GM12878 (cell line): ENCODE data around the gene ITGA11. TPM values are rescaled to one million over a fixed set of nuclear protein-coding genes. Genes with fewer than 3 reads are reported as not detected.

Experiments
- ATAC-seq: fragments of 200-7000 bp; cut with Tn5 transposase; 3 replicates; pipeline ENCODE4 v1.9.1; 2020; ENCODE audit warnings: mild to moderate bottlenecking, moderate library complexity
- BruUV-seq: library from RNA; stranded (reverse); fragments of 400-500 nt; replicated peaks from 2 replicates; lab custom pipeline; 2021; lab: Mats Ljungman, UMichigan
- CTCF ChIA-PET: fragments of 300-600 bp; sonication (Branson Sonifier 250); formaldehyde crosslinking; extraction: SDS; loops from one replicate; lab custom pipeline; 2021; ENCODE audit warnings: inconsistent platforms; lab: Yijun Ruan, JAX
- POLR2A ChIA-PET: fragments of 350-600 bp; formaldehyde crosslinking; extraction: SDS; loops from one replicate; lab custom pipeline; 2021; ENCODE audit warnings: inconsistent platforms; lab: Charles Lee
- RAD21 ChIA-PET: fragments of 300-600 bp; sonication (Branson Sonifier 250); formaldehyde crosslinking; loops from one replicate; lab custom pipeline; 2023; ENCODE audit warnings: antibody characterized with exemption; ENCODE audit not compliant: unreplicated experiment; lab: Charles Lee
- SMC1A ChIA-PET: fragments of 300-600 bp; sonication (Branson Sonifier 250); formaldehyde crosslinking; loops from one replicate; lab custom pipeline; 2023; ENCODE audit not compliant: unreplicated experiment, uncharacterized antibody; lab: Charles Lee
- DNase-seq: peaks from one replicate; pipeline ENCODE4 v3.0.0-alpha.2; 2011; ENCODE audit warnings: low read depth, low spot score
- FAIRE-seq: peaks from 3 replicates; lab custom pipeline; 2011; peaks lifted over from hg19 to GRCh38; lab: Jason Lieb, UNC
- H2AFZ ChIP-seq: 2 replicates; pipeline ENCODE4 v1.6.0; 2011; ENCODE audit warnings: low read depth, low read length, control low read depth; ENCODE audit not compliant: control insufficient read depth
- H3K27ac ChIP-seq: 2 replicates; pipeline ENCODE4 v1.5.1; 2011; ENCODE audit warnings: control low read depth; ENCODE audit not compliant: control insufficient read depth, insufficient read depth
- H3K27me3 ChIP-seq, 2 experiments: replicated peaks in 1 of 2; 2 replicates each; pipeline versions ENCODE4 v1.6.0 to v1.6.1; 2011; ENCODE audit warnings: low read length in 1 of 2; ENCODE audit not compliant: control insufficient read depth in 2 of 2, insufficient read depth in 2 of 2
- H3K36me3 ChIP-seq, 2 experiments: 2 replicates each; pipeline ENCODE4 v1.5.1; 2011; ENCODE audit warnings: low read length in 1 of 2; ENCODE audit not compliant: control insufficient read depth in 2 of 2, insufficient read depth in 2 of 2
- H3K4me1 ChIP-seq: 2 replicates; pipeline ENCODE4 v1.6.1; 2011; ENCODE audit warnings: mild to moderate bottlenecking, low read length, moderate library complexity, mixed read lengths; ENCODE audit not compliant: control insufficient read depth, insufficient read depth
- H3K4me2 ChIP-seq: 2 replicates; pipeline ENCODE4 v1.6.0; 2011; ENCODE audit warnings: control low read depth; ENCODE audit not compliant: control insufficient read depth, insufficient read depth
- H3K4me3 ChIP-seq: fragments of 200-600 bp; sonication (generic); 2 replicates; pipeline ENCODE4 v1.5.1; 2016
- H3K79me2 ChIP-seq: 2 replicates; pipeline ENCODE4 v1.6.0; 2011; ENCODE audit warnings: low read length; ENCODE audit not compliant: control insufficient read depth, insufficient read depth
- H3K9ac ChIP-seq: 2 replicates; pipeline ENCODE4 v1.8.0; 2011; ENCODE audit warnings: low read length, control low read depth, mixed read lengths; ENCODE audit not compliant: control insufficient read depth, insufficient read depth
- H3K9me3 ChIP-seq: replicated peaks from 3 replicates; pipeline ENCODE4 v1.5.1; 2011; ENCODE audit warnings: mild to moderate bottlenecking, low read length; ENCODE audit not compliant: control insufficient read depth, insufficient read depth
- H4K20me1 ChIP-seq: 2 replicates; pipeline ENCODE4 v1.6.0; 2011; ENCODE audit not compliant: control insufficient read depth, insufficient read depth
- CHD2 ChIP-seq: IDR thresholded peaks from 2 replicates; pipeline ENCODE4 v1.6.1; 2011; ENCODE audit warnings: low read depth, low read length, improper control_type of control experiment, borderline replicate concordance
- NKRF ChIP-seq: fragments of 450-650 bp; conservative IDR thresholded peaks from 2 replicates; pipeline ENCODE4 v1.6.1; 2017; ENCODE audit warnings: mild to moderate bottlenecking, moderate library complexity
- SUZ12 ChIP-seq: fragments of 200-600 bp; sonication (generic); IDR thresholded peaks from one replicate; pipeline ENCODE4 v1.6.1; 2018; ENCODE audit warnings: antibody characterized with exemption, mild to moderate bottlenecking; ENCODE audit not compliant: unreplicated experiment
- ZZZ3 ChIP-seq: IDR thresholded peaks from 2 replicates; pipeline ENCODE4 v1.6.1; 2011; ENCODE audit warnings: low read depth; ENCODE audit not compliant: control insufficient read depth, insufficient read length
- WGBS: methylation state at CpG from one replicate; pipeline ENCODE4 v1.1.6; 2016; ENCODE audit warnings: low lambda C conversion rate; ENCODE audit not compliant: insufficient replicate concordance, insufficient coverage; ENCODE audit errors: missing lambda C conversion rate; 5-methylcytosine and 5-hydroxymethylcytosine counted together
- in situ Hi-C: fragments of 300-500 bp; cut with MboI; formaldehyde crosslinking; loops from 9 replicates; pipeline ENCODE4 v1.14.3; 2018; ENCODE audit warnings: mixed read lengths
- intact Hi-C: fragments of 100-400 bp; cut with micrococcal nuclease; formaldehyde crosslinking; loops from one replicate; pipeline ENCODE4 v1.14.2; 2022; ENCODE audit not compliant: unreplicated experiment
- polyA plus RNA-seq, 11 experiments: library from polyadenylated mRNA; depleted of rRNA in 4 of 11; unstranded in 6 of 11; stranded (reverse) in 5 of 11; fragments of >200 nt; fragmentation: Nextera tagmentation in 4 of 11; fragmentation: Illumina TruSeq in 1 of 11; extraction: Ambion mirVana in 4 of 11; extraction: Trizol in 1 of 11; gene quantifications; 1 replicate in 1 of 11; 2 replicates in 10 of 11; pipeline versions ENCODE4 v1.2.1 to v1.2.3, GENCODE V29; 2011 to 2016; ENCODE audit warnings: inconsistent platforms in 2 of 11, missing spikeins in 2 of 11, low read depth in 1 of 11
- total RNA-seq, 4 experiments: library from RNA; depleted of rRNA in 3 of 4; stranded (reverse); fragments of >200 nt in 3 of 4; fragmentation: Illumina TruSeq in 1 of 4; extraction: Trizol in 1 of 4; gene quantifications; 2 replicates each; pipeline versions ENCODE4 v1.2.1 to v1.2.3, GENCODE V29; 2013 to 2021
- TF ChIP-seq, protein P1 (sequence below): IDR thresholded peaks from 2 replicates; pipeline ENCODE4 v1.6.1; 2012; ENCODE audit warnings: improper control_type of control experiment, low read depth, low read length; ENCODE audit not compliant: insufficient replicate concordance
- TF ChIP-seq, protein P2 (sequence below): fragments of 450-650 bp; IDR thresholded peaks from 2 replicates; pipeline ENCODE4 v1.6.1; 2017; ENCODE audit warnings: mild to moderate bottlenecking, moderate library complexity
- TF ChIP-seq, protein P3 (sequence below): fragments of 450-650 bp; IDR thresholded peaks from 2 replicates; pipeline ENCODE4 v1.6.1; 2014; ENCODE audit warnings: mild to moderate bottlenecking

The ITGA11 gene
- total and polyA plus RNA-seq, 10 of the 15 experiments (the other 5 are each of a cell fraction or from before 2014, with no cell fraction given) = under 0.01 to 0.36 (median 0.13) TPM; not detected in 1

GRCh38 chr15:68271854-68272471 lies 160.0 kb downstream of the ITGA11 start:
- POLR2A ChIA-PET = no interaction called here
- SMC1A ChIA-PET = no interaction called here
- intact Hi-C loops (no loop called here), in situ Hi-C loops (no loop called here)
- H3K27ac ChIP-seq = no peak overlapping the region
- BruUV-seq = no TSS peak
- ATAC-seq (no peak), FAIRE-seq (no peak), DNase-seq (no peak)
- WGBS = 55% methylated on average over 11 of the region's 11 CpGs
- H3K79me2 ChIP-seq = peaks cover under 1% of the 10 kb centered on the region; the same call in 1 of the 2 replicates
- no peaks in the 10 kb centered on the region for H3K27me3 ChIP-seq
- H4K20me1 ChIP-seq = no peaks in the 10 kb centered on the region
- peaks cover 5% of the 10 kb centered on the region; the same call in 1 of the 2 replicates for H3K4me1 ChIP-seq
- RAD21 ChIA-PET = no interaction called here
- H3K9me3 ChIP-seq = no peaks in the 10 kb centered on the region
- no peak overlapping the region for H3K4me3 ChIP-seq
- CTCF ChIA-PET = no interaction called here
- no peak overlapping the region for H3K9ac ChIP-seq
- H3K36me3 ChIP-seq = no peaks in the 10 kb centered on the region
- no peak overlapping the region for H3K4me2 ChIP-seq
- no peak overlapping the region for H2AFZ ChIP-seq
- TF ChIP-seq SUZ12 (no peak), CHD2 (no peak), NKRF (no peak), ZZZ3 (no peak)
- TF ChIP-seq, protein P1, sequence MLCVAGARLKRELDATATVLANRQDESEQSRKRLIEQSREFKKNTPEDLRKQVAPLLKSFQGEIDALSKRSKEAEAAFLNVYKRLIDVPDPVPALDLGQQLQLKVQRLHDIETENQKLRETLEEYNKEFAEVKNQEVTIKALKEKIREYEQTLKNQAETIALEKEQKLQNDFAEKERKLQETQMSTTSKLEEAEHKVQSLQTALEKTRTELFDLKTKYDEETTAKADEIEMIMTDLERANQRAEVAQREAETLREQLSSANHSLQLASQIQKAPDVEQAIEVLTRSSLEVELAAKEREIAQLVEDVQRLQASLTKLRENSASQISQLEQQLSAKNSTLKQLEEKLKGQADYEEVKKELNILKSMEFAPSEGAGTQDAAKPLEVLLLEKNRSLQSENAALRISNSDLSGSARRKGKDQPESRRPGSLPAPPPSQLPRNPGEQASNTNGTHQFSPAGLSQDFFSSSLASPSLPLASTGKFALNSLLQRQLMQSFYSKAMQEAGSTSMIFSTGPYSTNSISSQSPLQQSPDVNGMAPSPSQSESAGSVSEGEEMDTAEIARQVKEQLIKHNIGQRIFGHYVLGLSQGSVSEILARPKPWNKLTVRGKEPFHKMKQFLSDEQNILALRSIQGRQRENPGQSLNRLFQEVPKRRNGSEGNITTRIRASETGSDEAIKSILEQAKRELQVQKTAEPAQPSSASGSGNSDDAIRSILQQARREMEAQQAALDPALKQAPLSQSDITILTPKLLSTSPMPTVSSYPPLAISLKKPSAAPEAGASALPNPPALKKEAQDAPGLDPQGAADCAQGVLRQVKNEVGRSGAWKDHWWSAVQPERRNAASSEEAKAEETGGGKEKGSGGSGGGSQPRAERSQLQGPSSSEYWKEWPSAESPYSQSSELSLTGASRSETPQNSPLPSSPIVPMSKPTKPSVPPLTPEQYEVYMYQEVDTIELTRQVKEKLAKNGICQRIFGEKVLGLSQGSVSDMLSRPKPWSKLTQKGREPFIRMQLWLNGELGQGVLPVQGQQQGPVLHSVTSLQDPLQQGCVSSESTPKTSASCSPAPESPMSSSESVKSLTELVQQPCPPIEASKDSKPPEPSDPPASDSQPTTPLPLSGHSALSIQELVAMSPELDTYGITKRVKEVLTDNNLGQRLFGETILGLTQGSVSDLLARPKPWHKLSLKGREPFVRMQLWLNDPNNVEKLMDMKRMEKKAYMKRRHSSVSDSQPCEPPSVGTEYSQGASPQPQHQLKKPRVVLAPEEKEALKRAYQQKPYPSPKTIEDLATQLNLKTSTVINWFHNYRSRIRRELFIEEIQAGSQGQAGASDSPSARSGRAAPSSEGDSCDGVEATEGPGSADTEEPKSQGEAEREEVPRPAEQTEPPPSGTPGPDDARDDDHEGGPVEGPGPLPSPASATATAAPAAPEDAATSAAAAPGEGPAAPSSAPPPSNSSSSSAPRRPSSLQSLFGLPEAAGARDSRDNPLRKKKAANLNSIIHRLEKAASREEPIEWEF = no peak
- TF ChIP-seq, protein P2, sequence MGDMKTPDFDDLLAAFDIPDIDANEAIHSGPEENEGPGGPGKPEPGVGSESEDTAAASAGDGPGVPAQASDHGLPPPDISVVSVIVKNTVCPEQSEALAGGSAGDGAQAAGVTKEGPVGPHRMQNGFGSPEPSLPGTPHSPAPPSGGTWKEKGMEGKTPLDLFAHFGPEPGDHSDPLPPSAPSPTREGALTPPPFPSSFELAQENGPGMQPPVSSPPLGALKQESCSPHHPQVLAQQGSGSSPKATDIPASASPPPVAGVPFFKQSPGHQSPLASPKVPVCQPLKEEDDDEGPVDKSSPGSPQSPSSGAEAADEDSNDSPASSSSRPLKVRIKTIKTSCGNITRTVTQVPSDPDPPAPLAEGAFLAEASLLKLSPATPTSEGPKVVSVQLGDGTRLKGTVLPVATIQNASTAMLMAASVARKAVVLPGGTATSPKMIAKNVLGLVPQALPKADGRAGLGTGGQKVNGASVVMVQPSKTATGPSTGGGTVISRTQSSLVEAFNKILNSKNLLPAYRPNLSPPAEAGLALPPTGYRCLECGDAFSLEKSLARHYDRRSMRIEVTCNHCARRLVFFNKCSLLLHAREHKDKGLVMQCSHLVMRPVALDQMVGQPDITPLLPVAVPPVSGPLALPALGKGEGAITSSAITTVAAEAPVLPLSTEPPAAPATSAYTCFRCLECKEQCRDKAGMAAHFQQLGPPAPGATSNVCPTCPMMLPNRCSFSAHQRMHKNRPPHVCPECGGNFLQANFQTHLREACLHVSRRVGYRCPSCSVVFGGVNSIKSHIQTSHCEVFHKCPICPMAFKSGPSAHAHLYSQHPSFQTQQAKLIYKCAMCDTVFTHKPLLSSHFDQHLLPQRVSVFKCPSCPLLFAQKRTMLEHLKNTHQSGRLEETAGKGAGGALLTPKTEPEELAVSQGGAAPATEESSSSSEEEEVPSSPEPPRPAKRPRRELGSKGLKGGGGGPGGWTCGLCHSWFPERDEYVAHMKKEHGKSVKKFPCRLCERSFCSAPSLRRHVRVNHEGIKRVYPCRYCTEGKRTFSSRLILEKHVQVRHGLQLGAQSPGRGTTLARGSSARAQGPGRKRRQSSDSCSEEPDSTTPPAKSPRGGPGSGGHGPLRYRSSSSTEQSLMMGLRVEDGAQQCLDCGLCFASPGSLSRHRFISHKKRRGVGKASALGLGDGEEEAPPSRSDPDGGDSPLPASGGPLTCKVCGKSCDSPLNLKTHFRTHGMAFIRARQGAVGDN = no peak
- TF ChIP-seq, protein P3, sequence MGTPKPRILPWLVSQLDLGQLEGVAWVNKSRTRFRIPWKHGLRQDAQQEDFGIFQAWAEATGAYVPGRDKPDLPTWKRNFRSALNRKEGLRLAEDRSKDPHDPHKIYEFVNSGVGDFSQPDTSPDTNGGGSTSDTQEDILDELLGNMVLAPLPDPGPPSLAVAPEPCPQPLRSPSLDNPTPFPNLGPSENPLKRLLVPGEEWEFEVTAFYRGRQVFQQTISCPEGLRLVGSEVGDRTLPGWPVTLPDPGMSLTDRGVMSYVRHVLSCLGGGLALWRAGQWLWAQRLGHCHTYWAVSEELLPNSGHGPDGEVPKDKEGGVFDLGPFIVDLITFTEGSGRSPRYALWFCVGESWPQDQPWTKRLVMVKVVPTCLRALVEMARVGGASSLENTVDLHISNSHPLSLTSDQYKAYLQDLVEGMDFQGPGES = no peak
